Measurements from ENCODE around the gene IQCH.
"Not testable (repeated sequence)": the region's sequence is repeated elsewhere in the genome, so short reads cannot be mapped to it uniquely, and the experiment has no call there.

The IQCH gene

GRCh38 chr15:67358391-67358790, 103.8 kb downstream of the IQCH start:
- no peaks in the 10 kb centered on the region for H3K9me3 ChIP-seq (ENCODE audit: control insufficient read depth in 2 of 2, low read length in 2 of 2)
- H3K4me1 ChIP-seq (ENCODE audit: control insufficient read depth, insufficient read depth, low read length), result no peaks in the 10 kb centered on the region
- H3K27ac ChIP-seq (ENCODE audit: low read length), result no peak overlapping the region
- no peaks in the 10 kb centered on the region for H3K27me3 ChIP-seq (ENCODE audit: control insufficient read depth in 1 of 2, insufficient read depth in 2 of 2, low read length in 2 of 2)
- no peaks in the 10 kb centered on the region for H3K36me3 ChIP-seq (ENCODE audit: control insufficient read depth in 2 of 2, insufficient read depth in 2 of 2, low read length in 2 of 2)
- H3K4me3 ChIP-seq (ENCODE audit: low read length in 2 of 2), result no peak overlapping the region
- H3K9ac ChIP-seq (ENCODE audit: low read length in 2 of 2), result no peak overlapping the region

- H3K9me3 ChIP-seq (ENCODE audit: control insufficient read depth in 2 of 2, low read length in 2 of 2), result no peaks in the 10 kb centered on the region
- no peak overlapping the region for H3K27ac ChIP-seq (ENCODE audit: low read length)
- H3K4me1 ChIP-seq (ENCODE audit: control insufficient read depth, insufficient read depth, low read length), result no peaks in the 10 kb centered on the region
- H3K9ac ChIP-seq (ENCODE audit: low read length in 2 of 2), result no peak overlapping the region
- H3K36me3 ChIP-seq (ENCODE audit: control insufficient read depth in 2 of 2, insufficient read depth in 2 of 2, low read length in 2 of 2), result no peaks in the 10 kb centered on the region
- no peaks in the 10 kb centered on the region for H3K27me3 ChIP-seq (ENCODE audit: control insufficient read depth in 1 of 2, insufficient read depth in 2 of 2, low read length in 2 of 2)
- no peak overlapping the region for H3K4me3 ChIP-seq (ENCODE audit: low read length in 2 of 2)
Observed at GRCh38 chr15:67358812-67359211, 104.2 kb downstream of the IQCH start.

GRCh38 chr15:67359431-67360079, 105.0 kb downstream of the IQCH start:
- no peaks in the 10 kb centered on the region for H3K27me3 ChIP-seq (ENCODE audit: control insufficient read depth in 1 of 2, insufficient read depth in 2 of 2, low read length in 2 of 2)
- no peaks in the 10 kb centered on the region for H3K9me3 ChIP-seq (ENCODE audit: control insufficient read depth in 2 of 2, low read length in 2 of 2)
- no peak overlapping the region for H3K4me3 ChIP-seq (ENCODE audit: low read length in 2 of 2)
- H3K9ac ChIP-seq (ENCODE audit: low read length in 2 of 2), result no peak overlapping the region
- no peaks in the 10 kb centered on the region for H3K36me3 ChIP-seq (ENCODE audit: control insufficient read depth in 2 of 2, insufficient read depth in 2 of 2, low read length in 2 of 2)
- H3K4me1 ChIP-seq (ENCODE audit: control insufficient read depth, insufficient read depth, low read length), result no peaks in the 10 kb centered on the region
- no peak overlapping the region for H3K27ac ChIP-seq (ENCODE audit: low read length)

GRCh38 chr15:67361100-67361499, 106.5 kb downstream of the IQCH start:
- Histone ChIP-seq H3K9me3 (ENCODE audit: control insufficient read depth in 2 of 2, low read length in 2 of 2) (no peaks in the 10 kb centered on the region), H3K9ac (ENCODE audit: low read length in 2 of 2) (no peak overlapping the region), H3K27ac (ENCODE audit: low read length) (no peak overlapping the region), H3K36me3 (ENCODE audit: control insufficient read depth in 2 of 2, insufficient read depth in 2 of 2, low read length in 2 of 2) (no peaks in the 10 kb centered on the region), H3K4me1 (ENCODE audit: control insufficient read depth, insufficient read depth, low read length) (no peaks in the 10 kb centered on the region), H3K27me3 (ENCODE audit: control insufficient read depth in 1 of 2, insufficient read depth in 2 of 2, low read length in 2 of 2) (no peaks in the 10 kb centered on the region), H3K4me3 (ENCODE audit: low read length in 2 of 2) (no peak overlapping the region)

- not testable (repeated sequence) for H3K27ac ChIP-seq (ENCODE audit: low read length); H3K27me3 ChIP-seq (ENCODE audit: control insufficient read depth in 1 of 2, insufficient read depth in 2 of 2, low read length in 2 of 2); H3K9ac ChIP-seq (ENCODE audit: low read length in 2 of 2); H3K4me3 ChIP-seq (ENCODE audit: low read length in 2 of 2); H3K4me1 ChIP-seq (ENCODE audit: control insufficient read depth, insufficient read depth, low read length); H3K36me3 ChIP-seq (ENCODE audit: control insufficient read depth in 2 of 2, insufficient read depth in 2 of 2, low read length in 2 of 2); H3K9me3 ChIP-seq (ENCODE audit: control insufficient read depth in 2 of 2, low read length in 2 of 2)
Observed at GRCh38 chr15:67363712-67364111, 109.1 kb downstream of the IQCH start.

- H3K9ac ChIP-seq (ENCODE audit: low read length in 2 of 2), result no peak overlapping the region
- no peaks in the 10 kb centered on the region for H3K27me3 ChIP-seq (ENCODE audit: control insufficient read depth in 1 of 2, insufficient read depth in 2 of 2, low read length in 2 of 2)
- no peaks in the 10 kb centered on the region for H3K36me3 ChIP-seq (ENCODE audit: control insufficient read depth in 2 of 2, insufficient read depth in 2 of 2, low read length in 2 of 2)
- no peak overlapping the region for H3K27ac ChIP-seq (ENCODE audit: low read length)
- no peaks in the 10 kb centered on the region for H3K4me1 ChIP-seq (ENCODE audit: control insufficient read depth, insufficient read depth, low read length)
- no peaks in the 10 kb centered on the region for H3K9me3 ChIP-seq (ENCODE audit: control insufficient read depth in 2 of 2, low read length in 2 of 2)
- no peak overlapping the region for H3K4me3 ChIP-seq (ENCODE audit: low read length in 2 of 2)
Observed at GRCh38 chr15:67365994-67366393, 111.4 kb downstream of the IQCH start.

- Histone ChIP-seq H3K9ac (ENCODE audit: low read length in 2 of 2) (no peak overlapping the region), H3K4me3 (ENCODE audit: low read length in 2 of 2) (no peak overlapping the region), H3K27ac (ENCODE audit: low read length) (no peak overlapping the region), H3K36me3 (ENCODE audit: control insufficient read depth in 2 of 2, insufficient read depth in 2 of 2, low read length in 2 of 2) (no peaks in the 10 kb centered on the region), H3K27me3 (ENCODE audit: control insufficient read depth in 1 of 2, insufficient read depth in 2 of 2, low read length in 2 of 2) (no peaks in the 10 kb centered on the region), H3K9me3 (ENCODE audit: control insufficient read depth in 2 of 2, low read length in 2 of 2) (no peaks in the 10 kb centered on the region), H3K4me1 (ENCODE audit: control insufficient read depth, insufficient read depth, low read length) (no peaks in the 10 kb centered on the region)
Observed at GRCh38 chr15:67366904-67367303, 112.3 kb downstream of the IQCH start.

- Histone ChIP-seq H3K36me3 (ENCODE audit: control insufficient read depth in 2 of 2, insufficient read depth in 2 of 2, low read length in 2 of 2) (no peaks in the 10 kb centered on the region), H3K9me3 (ENCODE audit: control insufficient read depth in 2 of 2, low read length in 2 of 2) (no peaks in the 10 kb centered on the region), H3K4me3 (ENCODE audit: low read length in 2 of 2) (no peak overlapping the region), H3K27ac (ENCODE audit: low read length) (no peak overlapping the region), H3K4me1 (ENCODE audit: control insufficient read depth, insufficient read depth, low read length) (no peaks in the 10 kb centered on the region), H3K9ac (ENCODE audit: low read length in 2 of 2) (no peak overlapping the region), H3K27me3 (ENCODE audit: control insufficient read depth in 1 of 2, insufficient read depth in 2 of 2, low read length in 2 of 2) (no peaks in the 10 kb centered on the region)
Observed at GRCh38 chr15:67369359-67369998, 114.9 kb downstream of the IQCH start.

- Histone ChIP-seq H3K4me1 (ENCODE audit: control insufficient read depth, insufficient read depth, low read length) (no peaks in the 10 kb centered on the region), H3K27ac (ENCODE audit: low read length) (no peak overlapping the region), H3K4me3 (ENCODE audit: low read length in 2 of 2) (no peak overlapping the region), H3K9ac (ENCODE audit: low read length in 2 of 2) (no peak overlapping the region), H3K27me3 (ENCODE audit: control insufficient read depth in 1 of 2, insufficient read depth in 2 of 2, low read length in 2 of 2) (no peaks in the 10 kb centered on the region), H3K9me3 (ENCODE audit: control insufficient read depth in 2 of 2, low read length in 2 of 2) (no peaks in the 10 kb centered on the region), H3K36me3 (ENCODE audit: control insufficient read depth in 2 of 2, insufficient read depth in 2 of 2, low read length in 2 of 2) (no peaks in the 10 kb centered on the region)
Observed at GRCh38 chr15:67370206-67370954, 115.8 kb downstream of the IQCH start.

GRCh38 chr15:67372543-67372942, 118.0 kb downstream of the IQCH start:
- Histone ChIP-seq H3K27me3 (ENCODE audit: control insufficient read depth in 1 of 2, insufficient read depth in 2 of 2, low read length in 2 of 2) (peaks cover 0 to 2% of the 10 kb centered on the region in 2 donors), H3K4me1 (ENCODE audit: control insufficient read depth, insufficient read depth, low read length) (no peaks in the 10 kb centered on the region), H3K4me3 (ENCODE audit: low read length in 2 of 2) (no peak overlapping the region), H3K9me3 (ENCODE audit: control insufficient read depth in 2 of 2, low read length in 2 of 2) (no peaks in the 10 kb centered on the region), H3K9ac (ENCODE audit: low read length in 2 of 2) (no peak overlapping the region), H3K36me3 (ENCODE audit: control insufficient read depth in 2 of 2, insufficient read depth in 2 of 2, low read length in 2 of 2) (no peaks in the 10 kb centered on the region), H3K27ac (ENCODE audit: low read length) (no peak overlapping the region)

All from stomach smooth muscle (tissue), 2 donors.